GM20000 (cell line): Measurements from ENCODE around the gene PGPEP1.

ENCODE experiments used
- DNase-seq: peaks from one replicate; pipeline ENCODE4 v3.0.0; 2012; ENCODE audit warnings: low spot score
- TF ChIP-seq, protein P1 (sequence below): IDR thresholded peaks from 2 replicates; pipeline ENCODE4 v1.5.1; 2012; ENCODE audit warnings: mild to moderate bottlenecking, control low read depth; ENCODE audit errors: extremely low read depth, missing control alignments

Gene PGPEP1

DNA sequence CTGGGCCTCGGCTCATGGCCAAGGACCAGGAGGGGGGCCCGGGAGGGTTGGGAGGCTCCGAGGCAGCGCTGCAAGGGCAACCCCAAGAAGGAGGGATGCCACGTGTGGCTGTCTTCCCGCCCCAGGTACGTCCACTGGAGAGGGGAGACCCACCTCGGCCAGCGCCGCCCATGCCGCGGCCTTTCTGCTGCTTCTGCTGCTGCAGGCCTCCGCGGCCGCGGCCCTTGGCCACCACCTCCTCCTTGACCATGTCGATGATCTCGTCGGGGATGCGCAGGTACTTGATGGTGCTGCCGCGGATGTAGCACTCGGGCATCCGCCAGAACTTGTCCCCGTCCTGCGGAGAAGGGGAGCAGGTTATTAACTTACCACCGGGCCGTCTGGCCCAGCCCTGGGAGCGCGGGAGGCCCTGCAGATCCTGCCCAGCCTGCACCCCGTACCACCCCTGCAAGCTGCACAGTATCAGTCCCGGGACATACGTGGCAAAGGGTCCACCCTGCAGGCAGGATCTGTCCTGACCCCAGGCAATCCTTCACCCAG lies 30.8 kb upstream of the PGPEP1 start:
- no peak for DNase-seq
- TF ChIP-seq, protein P1, sequence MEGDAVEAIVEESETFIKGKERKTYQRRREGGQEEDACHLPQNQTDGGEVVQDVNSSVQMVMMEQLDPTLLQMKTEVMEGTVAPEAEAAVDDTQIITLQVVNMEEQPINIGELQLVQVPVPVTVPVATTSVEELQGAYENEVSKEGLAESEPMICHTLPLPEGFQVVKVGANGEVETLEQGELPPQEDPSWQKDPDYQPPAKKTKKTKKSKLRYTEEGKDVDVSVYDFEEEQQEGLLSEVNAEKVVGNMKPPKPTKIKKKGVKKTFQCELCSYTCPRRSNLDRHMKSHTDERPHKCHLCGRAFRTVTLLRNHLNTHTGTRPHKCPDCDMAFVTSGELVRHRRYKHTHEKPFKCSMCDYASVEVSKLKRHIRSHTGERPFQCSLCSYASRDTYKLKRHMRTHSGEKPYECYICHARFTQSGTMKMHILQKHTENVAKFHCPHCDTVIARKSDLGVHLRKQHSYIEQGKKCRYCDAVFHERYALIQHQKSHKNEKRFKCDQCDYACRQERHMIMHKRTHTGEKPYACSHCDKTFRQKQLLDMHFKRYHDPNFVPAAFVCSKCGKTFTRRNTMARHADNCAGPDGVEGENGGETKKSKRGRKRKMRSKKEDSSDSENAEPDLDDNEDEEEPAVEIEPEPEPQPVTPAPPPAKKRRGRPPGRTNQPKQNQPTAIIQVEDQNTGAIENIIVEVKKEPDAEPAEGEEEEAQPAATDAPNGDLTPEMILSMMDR: no peak

- TF ChIP-seq, protein P1: no peak
- DNase-seq: no peak
Observed at GRCh38 chr19:18310118-18310909, 30.1 kb upstream of the PGPEP1 start.

GRCh38 chr19:18310966-18311365 lies 29.4 kb upstream of the PGPEP1 start:
- TF ChIP-seq, protein P1: no peak
- no peak for DNase-seq

GRCh38 chr19:18311502-18312091 lies 28.8 kb upstream of the PGPEP1 start:
- TF ChIP-seq, protein P1: no peak
- DNase-seq: no peak

DNA sequence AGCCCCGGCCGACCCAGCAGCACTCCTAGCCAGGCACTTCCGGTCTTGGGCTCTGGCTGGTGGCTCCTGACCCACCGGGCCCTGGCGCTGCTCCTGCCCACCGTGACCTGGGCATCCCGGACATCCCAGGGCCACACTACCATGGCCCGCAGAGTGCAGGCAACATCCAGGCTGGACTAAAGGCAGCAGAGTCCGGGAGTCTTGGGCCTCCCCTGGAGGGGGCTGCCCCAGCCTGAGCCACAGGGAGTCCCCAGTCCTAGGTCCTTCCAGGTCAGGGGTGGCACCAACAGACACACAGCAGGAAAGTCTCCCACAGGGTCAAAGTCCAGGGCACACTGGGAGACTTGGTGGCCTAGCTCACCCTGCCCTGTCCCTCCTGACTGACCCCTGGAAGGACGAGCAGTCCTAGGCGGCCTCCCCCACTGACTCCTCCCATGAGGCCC lies 28.3 kb upstream of the PGPEP1 start:
- TF ChIP-seq, protein P1: no peak
- DNase-seq: no peak

- DNase-seq: no peak
- TF ChIP-seq, protein P1: no peak
Observed at GRCh38 chr19:18313398-18313797, 27.0 kb upstream of the PGPEP1 start.
